T-helper 9 cell (primary cell): Measurements from ENCODE around the gene KIF26B.
"Not testable (repeated sequence)": the region's sequence is repeated elsewhere in the genome, so short reads cannot be mapped to it uniquely, and the experiment has no call there.

Source experiments
- DNase-seq: peaks from one replicate; pipeline ENCODE4 v3.0.0-alpha.2; 2020

KIF26B gene

GRCh38 chr1:245397771-245398170 is 243.0 kb downstream of the KIF26B start:
- no peak for DNase-seq

- no peak for DNase-seq
These were observed 243.4 kb downstream of the KIF26B start for GRCh38 chr1:245398180-245398579.

GRCh38 chr1:245401881-245402587 is 247.2 kb downstream of the KIF26B start:
- DNase-seq, result no peak

- DNase-seq, result not testable (repeated sequence)
These were observed 248.2 kb downstream of the KIF26B start for GRCh38 chr1:245402998-245403397.

- DNase-seq, result no peak
These were observed 249.7 kb downstream of the KIF26B start for GRCh38 chr1:245404527-245404926.

- no peak for DNase-seq
These were observed 250.2 kb downstream of the KIF26B start for GRCh38 chr1:245404952-245405351.

GRCh38 chr1:245406426-245406825 is 251.6 kb downstream of the KIF26B start:
- no peak for DNase-seq

- no peak for DNase-seq
These were observed 253.2 kb downstream of the KIF26B start for GRCh38 chr1:245407983-245408382.

- DNase-seq, result no peak
These were observed 254.8 kb downstream of the KIF26B start for GRCh38 chr1:245409341-245410195.

- no peak for DNase-seq
These were observed 256.7 kb downstream of the KIF26B start for GRCh38 chr1:245411245-245412036.

GRCh38 chr1:245412306-245412705 is 257.5 kb downstream of the KIF26B start:
- no peak for DNase-seq

GRCh38 chr1:245416781-245417180 is 262.0 kb downstream of the KIF26B start:
- no peak for DNase-seq

- no peak for DNase-seq
These were observed 263.3 kb downstream of the KIF26B start for GRCh38 chr1:245418077-245418476.

GRCh38 chr1:245419461-245419978 is 264.7 kb downstream of the KIF26B start:
- DNase-seq, result no peak

- no peak for DNase-seq
These were observed 265.2 kb downstream of the KIF26B start for GRCh38 chr1:245419989-245420388.

- no peak for DNase-seq
These were observed 266.1 kb downstream of the KIF26B start for GRCh38 chr1:245420926-245421325.

- no peak for DNase-seq
These were observed 273.9 kb downstream of the KIF26B start for GRCh38 chr1:245428681-245429080.

- no peak for DNase-seq
These were observed 276.9 kb downstream of the KIF26B start for GRCh38 chr1:245431706-245432105.

GRCh38 chr1:245432228-245432875 is 277.6 kb downstream of the KIF26B start:
- DNase-seq, result no peak

GRCh38 chr1:245433561-245433960 is 278.8 kb downstream of the KIF26B start:
- DNase-seq, result no peak

GRCh38 chr1:245434280-245434679 is 279.5 kb downstream of the KIF26B start:
- no peak for DNase-seq

GRCh38 chr1:245436407-245436806 is 281.6 kb downstream of the KIF26B start:
- no peak for DNase-seq
